ENCODE results near the gene C10orf53.

GRCh38 chr10:49738616-49739360 is 59.3 kb downstream of the C10orf53 start:
- TF ChIP-seq EZH2phosphoT487 (IDR thresholded peaks at IDR 0.05; ENCODE audit: borderline replicate concordance, low read length) (no peak), CTCF (conservative IDR thresholded peaks at IDR 0.05; ENCODE audit: low read depth, low read length) (no peak)

Data from PC-3 (cell line).